B cell (primary cell): ENCODE measurements around the gene THADA. TPM values are rescaled to one million over a fixed set of nuclear protein-coding genes. Genes with fewer than 3 reads are reported as not detected.

Experiments used
- ATAC-seq: fragments of 200-7000 bp; cut with Tn5 transposase; one replicate; pipeline ENCODE4 v1.10.0; 2021; ENCODE audit warnings: low read depth, mild to moderate bottlenecking, moderate number of reproducible peaks, moderate library complexity
- CTCF ChIA-PET: fragments of 350-600 bp; sonication (Branson Sonifier 250); formaldehyde crosslinking; loops from one replicate; lab custom pipeline; 2021; ENCODE audit warnings: antibody characterized with exemption, inconsistent platforms; lab: Charles Lee
- POLR2A ChIA-PET: fragments of 350-600 bp; sonication (Branson Sonifier 250); formaldehyde crosslinking; loops from one replicate; lab custom pipeline; 2021; ENCODE audit warnings: antibody characterized with exemption; lab: Charles Lee
- DNase-seq: peaks from one replicate; pipeline ENCODE4 v3.0.0; 2013
- H2AFZ ChIP-seq: 2 replicates; pipeline ENCODE4 v1.6.1; 2012; ENCODE audit warnings: mild to moderate bottlenecking, low read depth, low read length; ENCODE audit not compliant: insufficient read depth, poor library complexity, severe bottlenecking
- H3K27ac ChIP-seq, 2 donors: 1 replicate in 1 of 2; 2 replicates in 1 of 2; pipeline ENCODE4 v1.5.1; 2012 to 2013; ENCODE audit warnings: low read length in 2 of 2, mild to moderate bottlenecking in 2 of 2, moderate library complexity in 1 of 2
- H3K27me3 ChIP-seq, 4 experiments: fragments of 200-600 bp in 1 of 4; sonication (generic) in 1 of 4; replicated peaks in 1 of 4; 1 replicate in 2 of 4; 2 replicates in 2 of 4; pipeline versions ENCODE4 v1.6.1 to v1.7.0; 2013 to 2016; ENCODE audit warnings: low read length in 3 of 4, mild to moderate bottlenecking in 2 of 4, mixed read lengths in 1 of 4, moderate library complexity in 1 of 4; ENCODE audit not compliant: insufficient read depth in 4 of 4, control insufficient read depth in 3 of 4; ENCODE audit errors: control extremely low read depth in 1 of 4
- H3K36me3 ChIP-seq, 2 experiments: replicated peaks in 1 of 2; 1 replicate in 1 of 2; 2 replicates in 1 of 2; pipeline versions ENCODE4 v1.6.1 to v1.7.1; 2013; ENCODE audit warnings: low read length in 1 of 2; ENCODE audit not compliant: insufficient read depth in 2 of 2, control insufficient read depth in 1 of 2; ENCODE audit errors: control extremely low read depth in 1 of 2, extremely low read depth in 1 of 2
- H3K4me1 ChIP-seq, 2 donors: fragments of 200-600 bp in 1 of 2; sonication (generic) in 1 of 2; 1 replicate in 1 of 2; 2 replicates in 1 of 2; pipeline versions ENCODE4 v1.5.1 to v1.6.1; 2013 to 2017; ENCODE audit warnings: low read length in 2 of 2; ENCODE audit not compliant: control insufficient read depth in 2 of 2, insufficient read depth in 2 of 2
- H3K4me2 ChIP-seq: replicated peaks from 2 replicates; pipeline ENCODE3; 2012; ENCODE audit warnings: mild to moderate bottlenecking, low read depth, low read length; ENCODE audit not compliant: poor library complexity, severe bottlenecking
- H3K4me3 ChIP-seq, 5 experiments: fragments of 200-600 bp in 1 of 5; sonication (generic) in 1 of 5; 1 replicate in 3 of 5; 2 replicates in 2 of 5; pipeline versions ENCODE4 v1.5.1 to v1.7.0; 2011 to 2016; ENCODE audit warnings: low read length in 4 of 5, mild to moderate bottlenecking in 4 of 5, low read depth in 2 of 5, control low read depth in 1 of 5, moderate library complexity in 1 of 5; ENCODE audit not compliant: insufficient read depth in 1 of 5; ENCODE audit errors: control extremely low read depth in 1 of 5, extremely low read depth in 1 of 5
- H3K79me2 ChIP-seq: fragments of 200-600 bp; sonication (generic); one replicate; pipeline ENCODE4 v1.6.0; 2016; ENCODE audit warnings: low read length; ENCODE audit not compliant: control insufficient read depth, insufficient read depth
- H3K9ac ChIP-seq: fragments of 200-600 bp; sonication (generic); 2 replicates; pipeline ENCODE4 v1.6.1; 2017; ENCODE audit warnings: mild to moderate bottlenecking, low read length, moderate library complexity
- H3K9me3 ChIP-seq, 3 donors: one replicate each; pipeline versions ENCODE4 v1.6.1 to v1.7.1; 2013; ENCODE audit warnings: low read length in 2 of 3; ENCODE audit not compliant: control insufficient read depth in 2 of 3, insufficient read depth in 1 of 3; ENCODE audit errors: control extremely low read depth in 1 of 3
- H4K20me1 ChIP-seq: 2 replicates; pipeline ENCODE4 v1.6.0; 2012; ENCODE audit warnings: mild to moderate bottlenecking, low read length; ENCODE audit not compliant: insufficient read depth, control insufficient read depth, poor library complexity, severe bottlenecking
- H3K27ac Mint-ChIP-seq: one replicate; pipeline ENCODE4 v1.8.0; 2021; ENCODE audit warnings: mixed read lengths
- H3K27me3 Mint-ChIP-seq: one replicate; pipeline ENCODE4 v1.8.0; 2021; ENCODE audit warnings: mixed read lengths
- H3K4me1 Mint-ChIP-seq: one replicate; pipeline ENCODE4 v1.8.0; 2021; ENCODE audit warnings: mixed read lengths
- H3K4me3 Mint-ChIP-seq: one replicate; pipeline ENCODE4 v1.8.0; 2021; ENCODE audit warnings: mixed read lengths
- H3K9me3 Mint-ChIP-seq: one replicate; pipeline ENCODE4 v1.8.0; 2022; ENCODE audit warnings: mixed read lengths; ENCODE audit not compliant: insufficient read depth
- EZH2 ChIP-seq: IDR thresholded peaks from 2 replicates; pipeline ENCODE4 v1.6.1; 2012; ENCODE audit warnings: borderline replicate concordance, low read depth, mild to moderate bottlenecking, moderate library complexity, low read length; ENCODE audit not compliant: insufficient read depth, poor library complexity, severe bottlenecking
- WGBS: methylation state at CpG from one replicate; pipeline ENCODE4 v1.1.5; 2013; ENCODE audit warnings: missing lambda C conversion rate; ENCODE audit not compliant: insufficient coverage; 5-methylcytosine and 5-hydroxymethylcytosine counted together
- intact Hi-C: fragments of 100-400 bp; cut with micrococcal nuclease; formaldehyde crosslinking; loops from one replicate; pipeline ENCODE4 v1.10.0; 2022
- polyA plus RNA-seq: library from polyadenylated mRNA; depleted of rRNA; stranded (reverse); fragments of >200 nt; gene quantifications from 2 replicates; pipeline ENCODE4 v1.2.3, GENCODE V29; 2012
- total RNA-seq, 2 donors: library from RNA; stranded (reverse); fragments of 120-200 nt in 1 of 2; gene quantifications; 1 replicate in 1 of 2; 2 replicates in 1 of 2; pipeline versions ENCODE4 v1.2.3 to v1.2.4, GENCODE V29; 2013 to 2022
- TF ChIP-seq, protein P1 (sequence below): fragments of 200-600 bp; IDR thresholded peaks from one replicate; pipeline ENCODE4 v1.8.0; 2022; ENCODE audit warnings: antibody characterized with exemption, mild to moderate bottlenecking

The THADA gene
- total and polyA plus RNA-seq, 2 donors (not counting 1 experiment from before 2014, with no cell fraction given) = 17.6 to 48.5 TPM

- TF ChIP-seq EZH2 = no peak
- H3K9me3 ChIP-seq = no peaks in the 10 kb centered on the region
- H3K4me3 ChIP-seq = no peak overlapping the region
- intact Hi-C loops = no loop called here
- POLR2A ChIA-PET = no interaction called here
- no peaks in the 10 kb centered on the region for H3K9me3 Mint-ChIP-seq
- no peak for ATAC-seq
- H3K36me3 ChIP-seq = no peaks in the 10 kb centered on the region
- no peaks in the 10 kb centered on the region for H3K79me2 ChIP-seq
- H3K27ac ChIP-seq = no peak overlapping the region
- no peaks in the 10 kb centered on the region for H4K20me1 ChIP-seq
- no peak overlapping the region for H2AFZ ChIP-seq
- no peaks in the 10 kb centered on the region for H3K27me3 ChIP-seq
- H3K27me3 Mint-ChIP-seq = no peaks in the 10 kb centered on the region
- no peak overlapping the region for H3K27ac Mint-ChIP-seq
- no peak for DNase-seq
- no CpG with 5 or more reads among the region's 2 CpGs for WGBS
- peaks cover 10% of the 10 kb centered on the region in 2 donors for H3K4me1 ChIP-seq
- H3K9ac ChIP-seq = no peak overlapping the region
- no peak overlapping the region for H3K4me3 Mint-ChIP-seq
- no peak overlapping the region for H3K4me2 ChIP-seq
- CTCF ChIA-PET = interaction anchor here (3.5 kb wide), 1 partner anchor 19 kb away, joined by 11 read pairs; no protein-coding TSS in a partner anchor
- H3K4me1 Mint-ChIP-seq = peaks cover 23% of the 10 kb centered on the region
Observed at GRCh38 chr2:43465234-43465633, 130.6 kb downstream of the THADA start.

DNA sequence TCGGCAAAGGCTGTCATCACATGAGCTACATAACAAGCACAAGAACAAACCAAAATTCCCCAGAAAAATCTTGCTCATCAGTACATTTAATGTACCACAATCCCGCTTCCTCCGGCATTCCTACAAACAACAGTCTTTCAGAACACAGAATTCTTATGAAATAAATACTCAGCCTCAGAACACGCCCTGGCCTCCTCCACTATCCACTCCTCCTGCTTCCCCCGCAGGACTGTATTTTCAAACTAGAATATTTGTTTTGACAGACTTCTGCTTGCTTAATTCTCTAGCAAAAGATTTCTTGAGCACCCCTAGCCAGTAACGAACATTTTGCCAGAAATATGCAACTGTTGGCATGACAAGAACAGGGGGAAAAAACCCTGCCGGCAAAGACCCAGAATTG, 131.2 kb downstream of the THADA start:
- Histone ChIP-seq H3K79me2 (no peaks in the 10 kb centered on the region), H3K9ac (no peak overlapping the region), H2AFZ (no peak overlapping the region), H3K36me3 (no peaks in the 10 kb centered on the region), H3K9me3 (no peaks in the 10 kb centered on the region), H3K27ac (no peak overlapping the region), H3K4me2 (no peak overlapping the region), H3K27me3 (no peaks in the 10 kb centered on the region), H3K4me3 (no peak overlapping the region), H4K20me1 (no peaks in the 10 kb centered on the region), H3K4me1 (peaks cover 10 to 13% of the 10 kb centered on the region in 2 donors)
- no peak overlapping the region for H3K4me3 Mint-ChIP-seq
- WGBS = 96% methylated on average over 4 of the region's 7 CpGs
- no peak for DNase-seq
- ATAC-seq = no peak
- no peak overlapping the region for H3K27ac Mint-ChIP-seq
- POLR2A ChIA-PET = no interaction called here
- TF ChIP-seq, protein P1, sequence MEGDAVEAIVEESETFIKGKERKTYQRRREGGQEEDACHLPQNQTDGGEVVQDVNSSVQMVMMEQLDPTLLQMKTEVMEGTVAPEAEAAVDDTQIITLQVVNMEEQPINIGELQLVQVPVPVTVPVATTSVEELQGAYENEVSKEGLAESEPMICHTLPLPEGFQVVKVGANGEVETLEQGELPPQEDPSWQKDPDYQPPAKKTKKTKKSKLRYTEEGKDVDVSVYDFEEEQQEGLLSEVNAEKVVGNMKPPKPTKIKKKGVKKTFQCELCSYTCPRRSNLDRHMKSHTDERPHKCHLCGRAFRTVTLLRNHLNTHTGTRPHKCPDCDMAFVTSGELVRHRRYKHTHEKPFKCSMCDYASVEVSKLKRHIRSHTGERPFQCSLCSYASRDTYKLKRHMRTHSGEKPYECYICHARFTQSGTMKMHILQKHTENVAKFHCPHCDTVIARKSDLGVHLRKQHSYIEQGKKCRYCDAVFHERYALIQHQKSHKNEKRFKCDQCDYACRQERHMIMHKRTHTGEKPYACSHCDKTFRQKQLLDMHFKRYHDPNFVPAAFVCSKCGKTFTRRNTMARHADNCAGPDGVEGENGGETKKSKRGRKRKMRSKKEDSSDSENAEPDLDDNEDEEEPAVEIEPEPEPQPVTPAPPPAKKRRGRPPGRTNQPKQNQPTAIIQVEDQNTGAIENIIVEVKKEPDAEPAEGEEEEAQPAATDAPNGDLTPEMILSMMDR = no peak
- TF ChIP-seq EZH2 = no peak
- peaks cover 23% of the 10 kb centered on the region for H3K4me1 Mint-ChIP-seq
- intact Hi-C loops = no loop called here
- H3K27me3 Mint-ChIP-seq = no peaks in the 10 kb centered on the region
- CTCF ChIA-PET = interaction anchor here (1.6 to 3.5 kb wide), 2 partner anchors 17 to 20 kb away, joined by 5 to 11 read pairs; no protein-coding TSS in a partner anchor
- H3K9me3 Mint-ChIP-seq = no peaks in the 10 kb centered on the region
